Ishikawa (cell line): Measurements from ENCODE around the gene HES3.

Experiments
- CEBPB ChIP-seq: IDR thresholded peaks from 2 replicates; pipeline ENCODE4 v1.6.1; 2012
- EP300 ChIP-seq: IDR thresholded peaks from 2 replicates; pipeline ENCODE4 v1.6.1; 2012; ENCODE audit warnings: borderline replicate concordance
- MAX ChIP-seq: IDR thresholded peaks from 2 replicates; pipeline ENCODE4 v1.6.1; 2012
- NFIC ChIP-seq: IDR thresholded peaks from 2 replicates; pipeline ENCODE4 v1.6.1; 2012
- RAD21 ChIP-seq: IDR thresholded peaks from 2 replicates; pipeline ENCODE4 v1.6.1; 2012; ENCODE audit warnings: low read depth
- REST ChIP-seq: IDR thresholded peaks from 2 replicates; pipeline ENCODE4 v1.6.1; 2012; ENCODE audit warnings: low read depth, mild to moderate bottlenecking
- TAF1 ChIP-seq: IDR thresholded peaks from 2 replicates; pipeline ENCODE4 v1.6.1; 2012; ENCODE audit warnings: low read depth, mild to moderate bottlenecking
- TCF12 ChIP-seq: IDR thresholded peaks from 2 replicates; pipeline ENCODE4 v1.6.1; 2012; ENCODE audit warnings: low read depth
- TEAD4 ChIP-seq: IDR thresholded peaks from 2 replicates; pipeline ENCODE4 v1.6.1; 2012
- USF1 ChIP-seq: IDR thresholded peaks from 2 replicates; pipeline ENCODE4 v1.6.1; 2012
- ZBTB7A ChIP-seq: IDR thresholded peaks from 2 replicates; pipeline ENCODE4 v1.6.1; 2012; ENCODE audit warnings: low read depth

GRCh38 chr1:6198646-6199297, 45.2 kb upstream of the HES3 start:
- TF ChIP-seq CEBPB (no peak), EP300 (no peak), MAX (no peak), TAF1 (no peak), RAD21 (no peak), TEAD4 (no peak), TCF12 (no peak), USF1 (no peak), REST (no peak), ZBTB7A (no peak), NFIC (no peak)
